HG02642 (cell line): ENCODE measurements around the gene KRTAP4-16.
"Not testable (repeated sequence)": the region's sequence is repeated elsewhere in the genome, so short reads cannot be mapped to it uniquely, and the experiment has no call there.

Source experiments
- ATAC-seq: cut with Tn5 transposase; IDR thresholded peaks from one replicate; pipeline ENCODE4 v1.9.1; 2021; ENCODE audit warnings: mild to moderate bottlenecking; ENCODE audit not compliant: unreplicated experiment, poor library complexity

Gene KRTAP4-16

GRCh38 chr17:41101586-41102259, at the start of gene KRTAP4-16:
Gene KRTAP4-16, minus strand, starts transcription at chr17:41102209. Its CDS starts 0 bp downstream, at chr17:41102209.
- no peak for ATAC-seq

- no peak for ATAC-seq
These were observed 49.5 kb upstream of the KRTAP4-16 start for GRCh38 chr17:41151525-41151924.

DNA sequence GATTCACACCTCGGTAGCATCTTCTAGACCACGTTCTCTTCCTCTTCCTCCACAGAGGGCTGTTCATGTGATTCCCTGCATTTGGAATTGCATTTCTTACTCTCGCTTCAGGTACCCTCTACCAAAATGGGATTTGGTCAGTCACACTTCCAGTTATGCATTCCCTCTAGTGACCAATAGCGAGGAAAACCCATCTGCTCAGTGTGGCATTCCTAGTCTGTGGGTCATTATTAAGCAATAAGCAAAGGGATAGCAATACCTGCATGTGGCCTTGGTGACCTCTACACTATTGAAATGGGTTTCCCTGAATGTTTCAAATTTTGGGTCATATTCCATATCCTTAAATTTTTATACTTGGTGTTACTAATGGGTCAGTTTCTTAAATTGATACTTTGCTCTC, 48.0 kb upstream of the KRTAP4-16 start:
- no peak for ATAC-seq

- no peak for ATAC-seq
These were observed 47.6 kb upstream of the KRTAP4-16 start, which contains the start of gene KRTAP4-5 for GRCh38 chr17:41149652-41149985. Gene KRTAP4-5, minus strand, starts transcription at chr17:41149825. Its CDS starts 58 bp downstream, at chr17:41149767.

GRCh38 chr17:41148971-41149651, 47.1 kb upstream of the KRTAP4-16 start:
- not testable (repeated sequence) for ATAC-seq

- ATAC-seq = no peak
These were observed 45.7 kb upstream of the KRTAP4-16 start for GRCh38 chr17:41147531-41148204.

- ATAC-seq = no peak
These were observed 43.3 kb upstream of the KRTAP4-16 start for GRCh38 chr17:41145261-41145660.

DNA sequence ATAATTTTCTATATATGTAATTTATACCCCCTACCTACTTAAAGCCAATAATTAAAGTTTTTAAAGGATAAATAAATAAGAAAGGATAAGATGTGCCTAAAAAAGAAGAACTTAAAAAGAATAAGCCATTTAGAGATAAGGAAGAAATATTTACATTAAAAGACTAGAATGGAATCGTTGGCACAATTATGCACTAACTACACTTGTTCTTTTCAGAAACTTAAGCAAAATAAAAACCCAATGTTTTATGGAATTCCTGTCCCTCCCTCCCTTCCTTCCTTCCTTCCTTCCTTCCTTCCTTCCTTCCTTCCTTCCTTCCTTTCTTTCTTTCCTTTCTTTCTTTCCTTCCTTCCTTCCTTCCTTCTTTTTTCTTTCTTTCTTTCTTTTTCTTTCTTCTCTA, 42.8 kb upstream of the KRTAP4-16 start:
- no peak for ATAC-seq

GRCh38 chr17:41141361-41141760, 39.4 kb upstream of the KRTAP4-16 start:
- no peak for ATAC-seq

- no peak for ATAC-seq
These were observed 38.5 kb upstream of the KRTAP4-16 start, which contains the start of gene KRTAP4-6 for GRCh38 chr17:41140360-41141131. Gene KRTAP4-6, minus strand, starts transcription at chr17:41140544. Its CDS starts 57 bp downstream, at chr17:41140487.

GRCh38 chr17:41139865-41140264, 37.9 kb upstream of the KRTAP4-16 start:
- not testable (repeated sequence) for ATAC-seq

- no peak for ATAC-seq
These were observed 32.1 kb upstream of the KRTAP4-16 start for GRCh38 chr17:41133880-41134735.

DNA sequence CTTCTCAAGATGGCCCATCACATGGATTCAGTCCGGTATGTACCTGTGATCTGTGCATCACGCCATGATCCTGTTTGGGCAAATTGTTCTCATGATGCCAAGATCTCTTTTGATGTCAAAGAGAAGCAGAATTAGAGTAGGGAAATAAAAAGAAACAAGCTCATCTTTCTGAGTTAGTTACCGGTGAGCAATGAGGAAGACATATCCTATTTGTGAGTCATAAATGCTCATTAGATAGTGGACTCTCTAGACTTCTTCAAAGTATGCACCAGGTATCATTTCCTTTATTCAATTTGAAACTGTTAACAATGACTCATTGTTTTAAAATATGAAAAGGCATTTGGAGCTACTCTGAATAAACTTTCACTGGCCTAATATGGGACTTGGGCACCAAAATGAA, 30.0 kb upstream of the KRTAP4-16 start:
- no peak for ATAC-seq

DNA sequence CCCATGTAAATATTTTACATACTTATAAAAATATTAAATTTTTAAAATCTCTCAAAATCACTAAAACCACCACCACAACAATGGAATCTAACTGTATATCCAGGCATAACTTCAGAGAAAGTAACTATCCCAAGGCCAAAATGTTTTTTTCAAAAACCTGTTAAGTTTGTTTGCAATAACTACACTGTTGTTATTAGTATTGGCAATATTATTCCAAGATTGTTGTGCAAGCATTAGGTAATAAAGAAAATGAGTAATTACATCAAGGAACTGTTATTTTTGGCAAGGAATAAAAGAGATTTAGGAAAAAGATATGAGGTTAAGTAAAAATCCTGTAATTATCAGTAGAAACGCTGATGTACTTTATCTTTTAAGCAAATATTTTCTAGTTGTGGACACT, 25.4 kb upstream of the KRTAP4-16 start:
- ATAC-seq = no peak

- ATAC-seq = no peak
These were observed 24.4 kb upstream of the KRTAP4-16 start for GRCh38 chr17:41126412-41126811.

DNA sequence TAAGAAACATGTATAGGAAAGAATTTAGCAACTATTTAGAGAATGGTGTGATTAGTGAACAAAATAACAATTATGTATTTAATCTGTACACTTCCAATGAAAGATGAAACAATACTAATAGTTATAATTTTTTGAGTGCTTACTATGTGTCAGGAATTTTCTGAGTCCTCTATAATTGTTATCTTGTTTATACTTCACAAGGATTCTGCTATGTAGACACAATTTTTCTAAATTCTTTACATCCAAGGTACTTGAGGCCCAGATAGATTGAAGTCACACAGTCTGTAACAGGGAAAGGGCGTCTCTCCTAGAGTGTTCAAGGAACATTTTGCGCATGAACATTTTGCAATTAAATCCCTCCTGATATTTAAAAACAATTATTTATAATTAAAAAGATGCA, 23.1 kb upstream of the KRTAP4-16 start:
- ATAC-seq = no peak

GRCh38 chr17:41123991-41124371, 22.0 kb upstream of the KRTAP4-16 start, which contains the start of gene KRTAP4-12:
Gene KRTAP4-12, minus strand, starts transcription at chr17:41124182. Its CDS starts 60 bp downstream, at chr17:41124122.
- not testable (repeated sequence) for ATAC-seq

- not testable (repeated sequence) for ATAC-seq
These were observed 21.4 kb upstream of the KRTAP4-16 start for GRCh38 chr17:41123292-41123990.

- ATAC-seq = no peak
These were observed 19.7 kb upstream of the KRTAP4-16 start for GRCh38 chr17:41121742-41122141.
